ENCODE results near the gene SMIM5. TPM values are rescaled to one million over a fixed set of nuclear protein-coding genes. Genes with fewer than 3 reads are reported as not detected.
"Not testable (repeated sequence)": the region's sequence is repeated elsewhere in the genome, so short reads cannot be mapped to it uniquely, and the experiment has no call there.

SMIM5 gene
- total RNA-seq, 1 donor from 2014 or later = 0.24 TPM

DNA sequence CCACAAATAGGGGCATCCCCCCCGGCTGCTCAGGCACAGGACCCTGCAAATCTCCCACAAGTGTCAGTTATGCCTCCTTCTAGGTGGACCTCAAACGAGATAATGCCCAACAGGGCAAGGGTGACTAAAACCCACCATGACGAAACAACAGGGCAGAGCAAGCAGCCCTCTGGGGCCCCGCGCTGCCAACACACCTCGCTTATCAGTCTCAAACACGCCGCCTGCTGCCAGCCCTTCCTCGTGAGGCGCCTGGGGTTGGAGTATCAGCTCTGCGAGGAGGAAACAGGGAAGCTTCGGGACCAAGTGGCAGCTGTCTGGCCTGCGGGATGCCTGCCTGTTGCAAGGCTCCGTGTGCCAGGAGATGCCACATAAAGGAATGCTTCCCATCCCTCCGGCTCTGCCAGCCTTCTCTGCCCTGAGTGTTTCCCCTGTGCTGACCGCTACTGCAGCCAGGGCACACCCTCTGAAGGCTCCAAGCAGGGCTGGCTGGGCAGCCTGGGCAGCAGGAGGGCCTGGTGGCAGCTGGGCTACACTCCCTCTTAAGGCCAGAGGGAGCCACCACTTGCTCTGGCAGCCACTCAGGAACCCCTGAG, 2.5 kb downstream of the SMIM5 start:
- Mint-ChIP-seq H3K27ac (ENCODE audit: unreplicated experiment) (no peak overlapping the region), H3K4me3 (ENCODE audit: unreplicated experiment) (no peak overlapping the region), H3K36me3 (ENCODE audit: unreplicated experiment) (peaks cover 2% of the 10 kb centered on the region), H3K27me3 (ENCODE audit: unreplicated experiment) (no peaks in the 10 kb centered on the region), H3K4me1 (ENCODE audit: unreplicated experiment) (peaks cover 24% of the 10 kb centered on the region), H3K9me3 (ENCODE audit: unreplicated experiment) (no peaks in the 10 kb centered on the region)
- no peak for TF ChIP-seq CTCF (IDR thresholded peaks at IDR 0.05)
- DNase-seq (ENCODE audit: extremely low spot score, unreplicated experiment) = no peak

DNA sequence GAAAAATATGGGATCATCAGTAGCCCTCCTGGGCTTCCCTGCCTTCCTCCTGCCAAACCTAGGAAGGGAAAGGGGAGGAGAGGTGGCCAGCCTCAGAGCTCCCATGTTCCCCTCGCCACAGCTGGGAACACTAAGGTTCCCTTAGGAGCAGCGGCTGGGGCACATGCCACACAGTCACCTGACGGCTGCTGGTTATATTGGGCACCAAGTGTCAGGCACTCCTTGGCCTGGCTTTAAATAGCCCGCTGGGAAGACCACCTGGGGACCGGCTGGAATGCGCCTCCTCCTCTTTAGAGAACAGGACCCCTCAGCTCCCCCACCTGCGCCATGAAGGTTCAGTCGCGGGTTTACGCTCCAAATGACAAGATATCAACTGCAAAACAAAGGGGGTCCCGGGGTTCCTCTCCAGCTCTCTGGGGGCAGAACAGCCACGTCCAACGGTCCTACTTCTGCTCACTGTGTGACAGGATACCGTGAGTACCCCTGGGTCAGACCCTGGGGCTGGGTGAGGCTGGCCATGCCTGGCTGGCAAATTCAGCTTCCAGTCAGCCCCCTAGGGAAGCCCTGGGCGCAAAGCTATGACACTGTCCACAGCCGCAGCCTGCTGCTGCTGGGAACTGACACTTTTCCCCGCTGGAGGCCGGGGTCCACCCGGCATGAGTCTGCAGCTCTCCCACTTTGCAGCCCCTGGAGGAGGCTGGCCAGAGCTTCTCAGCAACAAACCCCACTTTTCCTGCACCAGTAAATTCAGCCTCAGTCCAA, 3.3 kb downstream of the SMIM5 start:
- Mint-ChIP-seq H3K36me3 (ENCODE audit: unreplicated experiment) (peaks cover 2% of the 10 kb centered on the region), H3K4me3 (ENCODE audit: unreplicated experiment) (no peak overlapping the region), H3K27me3 (ENCODE audit: unreplicated experiment) (no peaks in the 10 kb centered on the region), H3K4me1 (ENCODE audit: unreplicated experiment) (peaks cover 24% of the 10 kb centered on the region), H3K9me3 (ENCODE audit: unreplicated experiment) (no peaks in the 10 kb centered on the region), H3K27ac (ENCODE audit: unreplicated experiment) (no peak overlapping the region)
- DNase-seq (ENCODE audit: extremely low spot score, unreplicated experiment) = no peak
- no peak for TF ChIP-seq CTCF (IDR thresholded peaks at IDR 0.05)

- H3K27me3 Mint-ChIP-seq (ENCODE audit: unreplicated experiment) = no peaks in the 10 kb centered on the region
- no peak overlapping the region for H3K4me3 Mint-ChIP-seq (ENCODE audit: unreplicated experiment)
- H3K36me3 Mint-ChIP-seq (ENCODE audit: unreplicated experiment) = peaks cover 2% of the 10 kb centered on the region
- H3K4me1 Mint-ChIP-seq (ENCODE audit: unreplicated experiment) = peaks cover 24% of the 10 kb centered on the region
- H3K27ac Mint-ChIP-seq (ENCODE audit: unreplicated experiment) = no peak overlapping the region
- no peak for DNase-seq (ENCODE audit: extremely low spot score, unreplicated experiment)
- no peak for TF ChIP-seq CTCF (IDR thresholded peaks at IDR 0.05)
- no peaks in the 10 kb centered on the region for H3K9me3 Mint-ChIP-seq (ENCODE audit: unreplicated experiment)
Observed at GRCh38 chr17:75637143-75637538, 3.9 kb downstream of the SMIM5 start.

DNA sequence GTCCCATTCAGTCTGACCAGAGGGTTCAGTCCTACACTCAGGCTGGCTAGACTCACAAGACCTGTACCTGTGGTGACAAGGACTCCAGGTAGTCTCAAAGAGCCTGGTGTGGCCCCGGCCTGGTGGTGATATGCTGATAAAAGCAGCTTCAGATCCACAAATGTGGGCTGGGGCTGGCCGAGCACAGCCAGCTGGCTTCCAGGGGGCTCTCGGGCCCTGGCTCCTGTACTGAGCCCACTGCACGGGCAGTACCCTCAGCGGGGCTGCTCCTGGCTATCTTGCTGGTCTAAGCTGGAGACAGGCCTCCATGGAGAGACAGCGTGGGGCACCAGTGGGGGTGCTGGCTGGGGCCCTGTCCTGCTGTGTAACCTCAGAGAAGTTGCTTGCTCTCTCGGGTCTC, 4.3 kb downstream of the SMIM5 start:
- TF ChIP-seq CTCF (IDR thresholded peaks at IDR 0.05) = no peak
- DNase-seq (ENCODE audit: extremely low spot score, unreplicated experiment) = no peak
- Mint-ChIP-seq H3K4me1 (ENCODE audit: unreplicated experiment) (peaks cover 22% of the 10 kb centered on the region), H3K4me3 (ENCODE audit: unreplicated experiment) (no peak overlapping the region), H3K36me3 (ENCODE audit: unreplicated experiment) (peaks cover 2% of the 10 kb centered on the region), H3K27ac (ENCODE audit: unreplicated experiment) (no peak overlapping the region), H3K9me3 (ENCODE audit: unreplicated experiment) (no peaks in the 10 kb centered on the region), H3K27me3 (ENCODE audit: unreplicated experiment) (no peaks in the 10 kb centered on the region)

DNA sequence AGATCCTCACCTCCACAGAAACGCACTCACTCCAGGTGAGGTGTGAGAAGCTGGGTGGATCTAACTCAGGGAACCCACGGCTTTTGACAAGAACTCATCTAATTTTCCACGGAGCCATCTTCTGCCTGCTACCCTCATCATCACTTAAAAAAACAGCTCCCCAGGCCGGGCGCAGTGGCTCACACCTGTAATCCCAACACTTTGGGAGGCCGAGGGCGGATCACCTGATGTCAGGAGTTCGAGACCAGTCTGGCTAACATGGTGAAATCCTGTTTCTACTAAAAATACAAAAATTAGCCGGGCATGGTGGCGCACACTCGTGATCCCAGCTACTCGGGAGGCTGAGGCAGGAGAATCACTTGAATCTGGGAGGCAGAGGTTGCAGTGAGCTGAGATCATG, 4.8 kb downstream of the SMIM5 start:
- peaks cover 19% of the 10 kb centered on the region for H3K4me1 Mint-ChIP-seq (ENCODE audit: unreplicated experiment)
- DNase-seq (ENCODE audit: extremely low spot score, unreplicated experiment); H3K27me3 Mint-ChIP-seq (ENCODE audit: unreplicated experiment); H3K4me3 Mint-ChIP-seq (ENCODE audit: unreplicated experiment); H3K36me3 Mint-ChIP-seq (ENCODE audit: unreplicated experiment); H3K9me3 Mint-ChIP-seq (ENCODE audit: unreplicated experiment); H3K27ac Mint-ChIP-seq (ENCODE audit: unreplicated experiment): not testable (repeated sequence)
